HG03097 (cell line): ENCODE data around the gene SERPIND1.
"Not testable (repeated sequence)": the region's sequence is repeated elsewhere in the genome, so short reads cannot be mapped to it uniquely, and the experiment has no call there.

Experiments
- ATAC-seq: cut with Tn5 transposase; IDR thresholded peaks from one replicate; pipeline ENCODE4 v1.9.1; 2021; ENCODE audit not compliant: unreplicated experiment, low FRiP score

The SERPIND1 gene, protein sequence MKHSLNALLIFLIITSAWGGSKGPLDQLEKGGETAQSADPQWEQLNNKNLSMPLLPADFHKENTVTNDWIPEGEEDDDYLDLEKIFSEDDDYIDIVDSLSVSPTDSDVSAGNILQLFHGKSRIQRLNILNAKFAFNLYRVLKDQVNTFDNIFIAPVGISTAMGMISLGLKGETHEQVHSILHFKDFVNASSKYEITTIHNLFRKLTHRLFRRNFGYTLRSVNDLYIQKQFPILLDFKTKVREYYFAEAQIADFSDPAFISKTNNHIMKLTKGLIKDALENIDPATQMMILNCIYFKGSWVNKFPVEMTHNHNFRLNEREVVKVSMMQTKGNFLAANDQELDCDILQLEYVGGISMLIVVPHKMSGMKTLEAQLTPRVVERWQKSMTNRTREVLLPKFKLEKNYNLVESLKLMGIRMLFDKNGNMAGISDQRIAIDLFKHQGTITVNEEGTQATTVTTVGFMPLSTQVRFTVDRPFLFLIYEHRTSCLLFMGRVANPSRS

GRCh38 chr22:20773793-20774212 is at the start of gene SERPIND1:
TSS of gene SERPIND1 (plus strand) at chr22:20774113. CDS start at chr22:20779313, 5,200 bp downstream.
- no peak for ATAC-seq

DNA sequence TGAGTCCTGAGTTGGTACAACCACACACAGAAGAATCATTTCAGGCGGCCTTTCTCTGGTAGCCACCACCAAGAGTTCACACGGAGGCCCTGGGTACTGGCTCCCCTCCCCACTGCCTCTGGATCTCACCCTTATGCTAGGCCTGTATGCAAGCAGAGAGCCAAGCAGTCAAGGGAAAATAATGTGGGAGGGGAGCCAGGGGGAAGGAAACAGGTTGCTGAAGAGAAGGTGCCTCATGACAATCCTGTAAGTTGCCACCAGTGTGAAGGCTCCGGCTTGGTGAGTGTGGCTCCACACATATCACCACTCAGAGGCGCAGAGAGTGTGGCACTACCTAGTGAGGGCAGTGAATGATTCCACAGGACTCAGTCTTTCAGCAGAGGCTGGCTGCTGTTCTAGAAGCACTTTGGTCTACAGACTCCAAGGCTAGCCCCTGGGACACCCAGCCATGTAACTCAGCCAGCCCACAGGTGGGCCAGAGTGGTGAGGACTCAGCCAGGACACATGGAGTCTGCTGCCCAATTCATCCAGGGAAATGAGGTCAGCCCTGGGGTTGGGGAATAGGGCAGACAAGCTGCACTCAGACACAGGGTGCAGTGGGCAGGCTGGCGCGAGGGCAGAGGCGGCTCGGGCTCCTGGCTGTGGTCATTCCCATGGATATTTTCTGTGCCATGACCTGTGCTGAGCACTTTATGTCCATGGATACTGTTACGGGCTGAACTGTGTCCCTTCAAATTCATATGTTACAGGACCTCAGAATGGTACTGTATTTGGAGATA is 49.0 kb upstream of the SERPIND1 start:
- ATAC-seq, result no peak

GRCh38 chr22:20725987-20726558 is 47.8 kb upstream of the SERPIND1 start:
- ATAC-seq, result no peak

GRCh38 chr22:20727118-20728015 is 46.5 kb upstream of the SERPIND1 start:
- ATAC-seq, result no peak

DNA sequence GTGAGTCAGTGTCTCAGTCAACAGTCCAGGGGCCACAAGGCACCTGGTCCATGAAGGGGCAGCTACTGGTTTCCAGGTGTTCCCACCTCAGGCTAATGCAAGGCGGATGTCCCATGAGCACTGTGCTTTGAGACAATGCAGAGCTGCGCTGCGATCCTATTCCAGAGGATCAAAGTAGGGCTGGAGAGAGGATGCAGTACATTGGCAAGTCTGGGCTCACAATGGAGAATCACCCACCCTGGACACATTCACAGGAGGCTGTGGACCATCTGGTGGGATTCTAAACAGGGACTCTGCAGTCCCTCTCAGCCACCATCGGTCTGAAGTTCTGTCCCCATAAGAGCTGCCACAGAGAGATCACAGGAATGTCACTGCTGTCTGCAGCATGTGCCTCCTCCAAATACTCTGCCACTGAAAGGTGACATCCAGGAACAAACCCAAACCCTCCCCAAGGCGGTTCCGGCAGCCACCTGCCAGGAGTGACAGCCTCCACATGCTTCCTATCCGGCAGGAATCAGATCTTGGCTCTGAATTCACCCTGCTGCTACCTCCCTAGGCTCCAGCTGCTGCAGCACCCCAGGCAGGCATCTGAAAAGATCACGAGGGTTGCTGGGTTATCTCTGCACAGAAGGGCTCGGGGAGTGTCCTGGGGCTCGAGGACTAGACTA is 45.3 kb upstream of the SERPIND1 start:
- ATAC-seq, result no peak

DNA sequence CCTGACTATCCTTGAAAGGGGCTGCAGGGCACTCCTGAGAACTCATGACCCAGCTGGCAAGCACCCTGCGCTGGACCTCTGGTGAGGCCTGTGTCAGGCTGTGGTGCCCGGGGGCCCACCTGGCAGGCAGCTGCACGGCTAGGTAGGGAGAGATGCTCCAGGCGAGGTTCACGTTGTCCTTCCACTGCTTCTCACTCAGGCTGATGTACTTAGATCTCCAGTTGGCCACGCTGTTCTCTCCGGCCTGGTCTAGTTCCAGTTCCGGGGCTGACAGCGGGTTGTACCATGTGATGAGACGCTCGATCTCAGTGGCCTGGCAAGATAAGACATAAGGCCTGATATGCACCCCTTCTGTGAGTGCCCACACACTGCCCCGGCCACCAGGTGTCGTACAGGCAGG is 44.7 kb upstream of the SERPIND1 start:
- ATAC-seq, result no peak

- ATAC-seq, result not testable (repeated sequence)
Observed at GRCh38 chr22:20732431-20732830, 41.5 kb upstream of the SERPIND1 start.

- ATAC-seq, result not testable (repeated sequence)
Observed at GRCh38 chr22:20735356-20736162, 38.4 kb upstream of the SERPIND1 start.

- not testable (repeated sequence) for ATAC-seq
Observed at GRCh38 chr22:20736891-20737290, 37.0 kb upstream of the SERPIND1 start.

DNA sequence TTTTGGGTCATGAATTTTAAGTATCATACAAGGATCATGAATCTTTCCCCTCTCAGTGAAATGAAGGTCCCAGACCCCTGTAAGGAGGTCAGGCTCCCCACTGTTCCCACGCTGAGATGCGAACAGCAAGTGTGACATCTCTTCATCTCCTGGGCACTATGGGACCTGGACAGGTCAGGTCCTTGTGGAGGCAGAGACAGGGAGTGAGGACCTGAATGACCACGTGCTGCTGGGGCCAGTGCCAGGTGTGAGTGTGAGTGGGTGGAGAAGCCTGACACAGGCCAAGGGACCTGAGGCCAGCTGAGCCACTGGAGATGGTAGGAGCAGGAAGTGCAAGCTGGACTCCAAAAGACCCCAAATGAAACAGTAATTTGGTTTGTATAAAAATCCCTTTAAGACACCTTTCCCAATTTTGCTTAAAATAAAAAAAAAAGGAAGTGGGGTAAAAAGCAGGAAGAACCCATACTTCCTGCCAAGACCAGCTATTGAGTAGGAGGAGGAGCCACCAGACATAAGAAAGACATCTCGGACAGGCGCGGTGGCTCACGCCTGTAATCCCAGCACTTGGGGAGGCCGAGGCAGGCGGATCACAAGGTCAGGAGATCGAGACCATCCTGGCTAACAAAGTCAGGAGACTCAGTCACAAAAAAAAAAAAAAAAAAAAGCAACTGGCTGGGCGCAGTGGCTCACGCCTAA is 35.4 kb upstream of the SERPIND1 start:
- no peak for ATAC-seq

- no peak for ATAC-seq
Observed at GRCh38 chr22:20740222-20740951, 33.5 kb upstream of the SERPIND1 start.

- no peak for ATAC-seq
Observed at GRCh38 chr22:20741008-20741633, 32.8 kb upstream of the SERPIND1 start.

GRCh38 chr22:20741634-20742581 is 32.0 kb upstream of the SERPIND1 start:
- no peak for ATAC-seq

- ATAC-seq, result no peak
Observed at GRCh38 chr22:20742764-20743163, 31.1 kb upstream of the SERPIND1 start.

DNA sequence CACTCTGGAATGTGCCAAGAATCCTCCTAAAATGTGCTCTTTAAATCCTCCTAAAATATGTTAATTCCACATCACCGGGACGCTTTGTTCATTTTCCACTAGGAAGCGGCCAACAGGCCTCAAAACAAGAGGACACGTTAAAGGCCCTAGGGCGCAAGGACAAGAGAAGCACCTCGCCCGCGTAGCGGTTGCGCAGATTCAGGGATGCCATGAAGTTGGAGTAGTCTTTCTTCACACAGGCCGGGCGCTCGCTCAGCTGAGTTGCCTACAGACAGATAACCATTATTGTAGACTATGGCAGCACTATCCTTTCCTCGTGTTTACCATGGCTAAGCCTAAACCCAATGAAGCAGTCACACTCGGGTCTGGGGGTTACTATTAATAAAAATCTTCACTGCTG is 29.5 kb upstream of the SERPIND1 start:
- ATAC-seq, result no peak

- no peak for ATAC-seq
Observed at GRCh38 chr22:20745119-20745518, 28.8 kb upstream of the SERPIND1 start.
